HCT116 (cell line): Measurements from ENCODE around the gene KRT36.

ENCODE experiments used
- CTCF ChIP-seq, 3 experiments: fragments of 200-600 bp in 1 of 3; sonication (generic) in 1 of 3; IDR thresholded peaks in 2 of 3; conservative IDR thresholded peaks in 1 of 3; 2 replicates each; pipeline ENCODE4 v1.5.1; 2012 to 2017; ENCODE audit warnings: low read depth in 2 of 3, low read length in 2 of 3, antibody characterized with exemption in 1 of 3, borderline replicate concordance in 1 of 3, control low read depth in 1 of 3, mild to moderate bottlenecking in 1 of 3, mixed read lengths in 1 of 3, mixed run types in 1 of 3, moderate library complexity in 1 of 3; ENCODE audit not compliant: insufficient read depth in 1 of 3
- REST ChIP-seq: IDR thresholded peaks from 2 replicates; pipeline ENCODE4 v1.6.1; 2012; ENCODE audit warnings: low read depth
- ZBTB33 ChIP-seq: IDR thresholded peaks from 2 replicates; pipeline ENCODE4 v1.6.1; 2011; ENCODE audit warnings: mild to moderate bottlenecking, low read length, moderate library complexity; ENCODE audit not compliant: insufficient replicate concordance; ENCODE audit errors: extremely low read depth

GRCh38 chr17:41494524-41494923, 4.8 kb upstream of the KRT36 start:
- no peak for TF ChIP-seq CTCF (IDR thresholded peaks at IDR 0.05 in 2 of 3, conservative IDR thresholded peaks at IDR 0.05 in 1 of 3; ENCODE audit: borderline replicate concordance in 1 of 3, insufficient read depth in 1 of 3, low read depth in 2 of 3, low read length in 2 of 3)
- TF ChIP-seq ZBTB33: no peak
- no peak for TF ChIP-seq REST
